Effector memory CD8-positive, alpha-beta T cell (primary cell): ENCODE data around the gene KIF24.

Source experiments
- ATAC-seq: fragments of 150-1000 bp; cut with Tn5 transposase; replicated peaks from 2 replicates; pipeline ENCODE4 v1.10.0; 2021; ENCODE audit warnings: mild to moderate bottlenecking, moderate library complexity
- DNase-seq, 3 experiments: peaks; one replicate each; pipeline ENCODE4 v3.0.0; 2021
- H3K27ac Mint-ChIP-seq, 2 donors: one replicate each; pipeline ENCODE4 v1.8.0; 2022; ENCODE audit warnings: mild to moderate bottlenecking in 2 of 2, mixed read lengths in 2 of 2, moderate library complexity in 2 of 2
- H3K27me3 Mint-ChIP-seq, 2 donors: one replicate each; pipeline ENCODE4 v1.8.0; 2022; ENCODE audit warnings: mixed read lengths in 2 of 2
- H3K36me3 Mint-ChIP-seq: one replicate; pipeline ENCODE4 v1.8.0; 2022; ENCODE audit warnings: mild to moderate bottlenecking, moderate library complexity, mixed read lengths; ENCODE audit not compliant: insufficient read depth
- H3K4me1 Mint-ChIP-seq, 2 donors: one replicate each; pipeline ENCODE4 v1.8.0; 2022; ENCODE audit warnings: low read depth in 2 of 2, mixed read lengths in 2 of 2
- H3K4me3 Mint-ChIP-seq, 2 donors: one replicate each; pipeline ENCODE4 v1.8.0; 2022; ENCODE audit warnings: mild to moderate bottlenecking in 2 of 2, mixed read lengths in 2 of 2, moderate library complexity in 2 of 2
- H3K9me3 Mint-ChIP-seq, 2 donors: one replicate each; pipeline ENCODE4 v1.8.0; 2022; ENCODE audit warnings: mixed read lengths in 2 of 2
- total RNA-seq, 9 experiments: gene quantifications; one replicate each; lab custom pipeline; 2026; lab: John Stamatoyannopoulos, UW

KIF24 gene
- 1.3 to 4.3 (median 2.5) reads per million in 9 experiments for total RNA-seq

DNA sequence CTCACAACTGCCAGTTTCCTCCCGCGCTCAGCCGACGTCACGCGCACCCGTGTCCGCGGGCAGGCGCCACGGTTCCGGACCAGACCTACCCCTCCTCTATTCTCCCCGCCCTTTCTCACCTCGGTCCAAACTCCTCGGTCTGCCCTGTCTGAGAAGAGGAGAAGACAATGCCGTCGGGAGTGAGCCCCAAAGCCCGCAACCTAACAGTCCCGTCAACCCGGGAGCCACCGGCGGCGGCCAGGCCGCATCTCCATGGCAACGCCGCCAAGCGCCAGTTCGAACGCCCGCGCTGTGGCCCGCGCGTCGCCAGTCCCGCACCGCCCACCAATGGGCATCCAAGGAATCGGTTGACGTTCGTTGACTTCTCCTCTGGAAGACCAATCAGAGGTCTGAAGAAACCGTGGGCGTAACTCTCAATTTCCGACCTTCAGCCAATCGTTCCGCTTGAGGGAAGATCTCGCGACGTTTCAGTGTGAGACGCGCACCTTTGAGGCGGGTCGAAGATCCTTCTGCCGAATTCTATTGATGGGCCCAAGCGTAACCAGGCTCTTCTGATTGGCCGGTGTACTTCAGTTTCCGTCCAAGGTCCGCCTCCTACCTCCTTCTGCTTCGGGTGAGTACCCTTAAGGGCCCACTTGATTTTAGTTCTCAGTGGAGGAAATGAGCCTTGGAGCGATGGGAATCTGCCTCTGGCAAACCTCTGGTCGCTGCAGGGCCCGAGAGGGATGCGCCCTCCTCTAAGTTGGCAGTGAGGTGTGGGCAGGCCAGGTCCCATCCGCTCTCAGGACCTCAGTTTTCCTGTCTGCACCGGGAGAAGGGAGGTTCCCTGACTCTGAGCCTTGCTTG, at the start of gene KIF24, which contains the start of gene NUDT2:
Gene KIF24, minus strand, starts transcription at position 282 of the 846 bp plus-strand sequence. CDS start 17,922 bp downstream, outside the sequence.
Gene NUDT2, plus strand, starts transcription at position 583 of the 846 bp plus-strand sequence. CDS start 9,471 bp downstream, outside the sequence.
- peak; percentile 89 for ATAC-seq
- Mint-ChIP-seq H3K4me3 (peak within 1 kb of the TSS; percentile 94 to 99), H3K36me3 (peaks cover 17% of the 10 kb centered on the region)

GRCh38 chr9:34378376-34379060, 49.5 kb upstream of the KIF24 start:
- Mint-ChIP-seq H3K4me3 (peak overlapping the region; percentile 83 to 90), H3K4me1 (peaks cover 30 to 43% of the 10 kb centered on the region in 2 donors), H3K9me3 (no peaks in the 10 kb centered on the region), H3K27ac (peak overlapping the region in 1 of 2 donors; percentile 57), H3K36me3 (peaks cover 18% of the 10 kb centered on the region), H3K27me3 (no peaks in the 10 kb centered on the region)
- no peak for ATAC-seq
- no peak for DNase-seq

More for the DNA sequence above, at the start of gene KIF24, which contains the start of gene NUDT2:
- peaks cover 21 to 22% of the 10 kb centered on the region in 2 donors for H3K4me1 Mint-ChIP-seq
- DNase-seq, result peak; percentile 92 to 95 (median 94)
- no peaks in the 10 kb centered on the region for H3K9me3 Mint-ChIP-seq
- peak within 1 kb of the TSS; percentile 92 to 98 for H3K27ac Mint-ChIP-seq
- no peaks in the 10 kb centered on the region for H3K27me3 Mint-ChIP-seq

GRCh38 chr9:34377404-34377746, 48.3 kb upstream of the KIF24 start:
- H3K36me3 Mint-ChIP-seq, result peaks cover 22% of the 10 kb centered on the region
- no peak for DNase-seq
- H3K4me1 Mint-ChIP-seq, result peaks cover 30 to 43% of the 10 kb centered on the region in 2 donors
- peak overlapping the region in 1 of 2 donors; percentile 0 for H3K27ac Mint-ChIP-seq
- H3K4me3 Mint-ChIP-seq, result peak overlapping the region; percentile 83 to 90
- no peaks in the 10 kb centered on the region for H3K9me3 Mint-ChIP-seq
- ATAC-seq, result no peak
- no peaks in the 10 kb centered on the region for H3K27me3 Mint-ChIP-seq

GRCh38 chr9:34376596-34377403, 47.7 kb upstream of the KIF24 start, which contains the start of gene MYORG:
MYORG (minus strand) TSS chr9:34376898; CDS start chr9:34372943, 3,955 bp downstream.
- peak within 1 kb of the TSS; percentile 83 to 90 for H3K4me3 Mint-ChIP-seq
- no peaks in the 10 kb centered on the region for H3K9me3 Mint-ChIP-seq
- H3K4me1 Mint-ChIP-seq, result peaks cover 30 to 43% of the 10 kb centered on the region in 2 donors
- peaks cover 22% of the 10 kb centered on the region for H3K36me3 Mint-ChIP-seq
- H3K27me3 Mint-ChIP-seq, result no peaks in the 10 kb centered on the region
- DNase-seq (peak; percentile 93 to 96 (median 96)), ATAC-seq (peak; percentile 78)
- peak within 1 kb of the TSS; percentile 0 to 80 for H3K27ac Mint-ChIP-seq

DNA sequence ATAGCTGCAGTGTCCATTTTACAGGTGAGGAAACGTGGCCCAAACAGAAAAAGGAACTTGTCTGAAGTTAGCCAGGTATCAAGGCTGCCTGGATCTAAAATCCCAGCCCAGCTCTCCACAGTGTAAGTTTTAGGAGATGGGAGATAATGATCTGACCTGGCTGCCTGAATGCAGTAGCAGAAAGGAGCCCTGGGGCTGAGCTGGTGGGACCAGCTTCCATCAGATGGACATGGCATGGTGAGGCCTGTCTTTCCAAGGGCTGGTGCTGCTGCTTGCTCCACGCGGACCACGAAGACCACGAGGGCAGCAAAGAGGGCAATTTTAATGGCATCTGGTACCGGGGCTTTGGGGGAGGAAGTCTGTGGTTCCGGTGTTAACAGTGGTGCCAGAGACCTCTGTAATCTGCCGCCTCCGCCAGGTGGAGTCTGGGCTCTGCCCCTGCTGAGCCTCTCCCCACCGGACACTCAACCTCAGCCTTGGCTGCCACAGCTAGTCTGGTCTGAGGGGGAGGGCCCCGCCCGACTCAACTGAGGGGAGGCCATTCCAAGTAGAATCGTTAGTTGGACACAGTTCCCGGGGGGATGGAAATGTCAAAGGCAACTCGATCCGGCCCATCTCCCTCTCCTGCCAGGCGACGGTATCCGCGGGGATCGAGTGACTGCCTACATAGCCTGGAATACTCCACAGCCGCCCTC, 47.0 kb upstream of the KIF24 start:
- H3K27ac Mint-ChIP-seq, result peak overlapping the region; percentile 0 to 80
- DNase-seq (peak; percentile 52 to 60 (median 54)), ATAC-seq (peak; percentile 50)
- H3K36me3 Mint-ChIP-seq, result peaks cover 18% of the 10 kb centered on the region
- H3K4me1 Mint-ChIP-seq, result peaks cover 30 to 38% of the 10 kb centered on the region in 2 donors
- H3K27me3 Mint-ChIP-seq, result no peaks in the 10 kb centered on the region
- H3K4me3 Mint-ChIP-seq, result peak overlapping the region; percentile 83 to 90
- no peaks in the 10 kb centered on the region for H3K9me3 Mint-ChIP-seq

DNA sequence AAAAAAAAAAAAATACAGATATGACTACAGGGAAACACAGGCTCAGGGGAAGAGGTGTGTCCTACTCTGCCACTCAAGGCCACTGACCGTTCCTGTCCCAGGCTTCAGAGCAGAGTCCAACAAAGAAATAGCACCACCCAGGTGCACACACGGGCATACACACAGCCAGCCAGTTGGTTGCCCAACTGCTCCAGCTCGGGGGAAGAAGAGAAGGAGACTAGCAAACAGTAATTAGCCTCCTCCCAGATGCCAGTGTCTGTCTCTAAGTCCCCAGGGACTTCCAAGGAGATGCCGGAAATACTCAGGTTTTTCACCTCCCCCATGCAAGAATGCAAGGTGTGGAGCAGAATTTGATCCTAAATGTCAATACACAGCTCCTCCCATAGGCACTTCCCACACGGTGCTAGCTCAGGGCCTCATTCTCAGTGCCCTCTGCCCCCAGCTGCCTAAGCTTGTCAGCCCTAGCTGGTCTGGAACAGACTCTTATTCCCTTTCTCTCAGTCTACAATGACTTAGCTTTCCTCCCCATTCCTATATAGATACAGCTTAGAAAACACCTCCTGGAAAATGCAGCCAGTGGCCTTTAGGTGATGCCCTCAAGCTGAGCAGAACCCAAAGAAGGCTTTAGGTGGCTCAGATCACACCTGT, 46.0 kb upstream of the KIF24 start:
- peak overlapping the region; percentile 0 to 80 for H3K27ac Mint-ChIP-seq
- ATAC-seq, result no peak
- H3K9me3 Mint-ChIP-seq, result no peaks in the 10 kb centered on the region
- DNase-seq, result no peak
- peaks cover 27 to 31% of the 10 kb centered on the region in 2 donors for H3K4me1 Mint-ChIP-seq
- H3K27me3 Mint-ChIP-seq, result no peaks in the 10 kb centered on the region
- peaks cover 19% of the 10 kb centered on the region for H3K36me3 Mint-ChIP-seq
- H3K4me3 Mint-ChIP-seq, result peak overlapping the region in 1 of 2 donors; percentile 83

DNA sequence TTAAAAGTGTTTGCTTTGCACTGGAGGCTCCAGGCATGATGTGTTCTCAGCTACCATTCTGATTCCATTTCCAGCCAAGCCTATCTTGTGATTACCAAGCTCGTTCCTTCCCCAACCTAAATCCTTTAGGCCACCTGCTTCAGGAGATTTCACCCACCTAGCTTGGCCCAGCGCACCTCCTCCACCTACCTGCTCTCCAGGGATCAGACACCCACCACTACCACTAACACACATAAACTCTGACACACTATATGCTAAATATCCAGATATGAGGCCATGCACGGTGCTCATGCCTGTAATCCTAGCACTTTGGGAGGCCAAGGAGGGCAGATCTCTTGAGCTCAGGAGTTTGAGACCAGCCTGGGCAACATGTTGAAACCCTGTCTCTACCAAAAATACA, 45.3 kb upstream of the KIF24 start:
- H3K27me3 Mint-ChIP-seq, result no peaks in the 10 kb centered on the region
- no peaks in the 10 kb centered on the region for H3K9me3 Mint-ChIP-seq
- H3K4me1 Mint-ChIP-seq, result peaks cover 20 to 24% of the 10 kb centered on the region in 2 donors
- no peak overlapping the region for H3K4me3 Mint-ChIP-seq
- peak overlapping the region in 1 of 2 donors; percentile 5 for H3K27ac Mint-ChIP-seq
- DNase-seq (no peak), ATAC-seq (no peak)
- H3K36me3 Mint-ChIP-seq, result peaks cover 21% of the 10 kb centered on the region

- H3K4me1 Mint-ChIP-seq, result peaks cover 16 to 22% of the 10 kb centered on the region in 2 donors
- H3K9me3 Mint-ChIP-seq, result no peaks in the 10 kb centered on the region
- H3K27ac Mint-ChIP-seq, result no peak overlapping the region
- ATAC-seq, result no peak
- no peak overlapping the region for H3K4me3 Mint-ChIP-seq
- DNase-seq, result no peak
- H3K27me3 Mint-ChIP-seq, result no peaks in the 10 kb centered on the region
- H3K36me3 Mint-ChIP-seq, result peaks cover 19% of the 10 kb centered on the region
Observed at GRCh38 chr9:34373749-34374148, 44.7 kb upstream of the KIF24 start.

- Mint-ChIP-seq H3K9me3 (no peaks in the 10 kb centered on the region), H3K27me3 (no peaks in the 10 kb centered on the region), H3K4me3 (no peak overlapping the region), H3K36me3 (peaks cover 16% of the 10 kb centered on the region), H3K27ac (no peak overlapping the region), H3K4me1 (peaks cover 16 to 18% of the 10 kb centered on the region in 2 donors)
- DNase-seq (no peak), ATAC-seq (no peak)
Observed at GRCh38 chr9:34372467-34373011, 43.5 kb upstream of the KIF24 start.

GRCh38 chr9:34371886-34372466, 42.9 kb upstream of the KIF24 start:
- no peak for DNase-seq
- H3K27me3 Mint-ChIP-seq, result no peaks in the 10 kb centered on the region
- no peaks in the 10 kb centered on the region for H3K9me3 Mint-ChIP-seq
- peaks cover 14% of the 10 kb centered on the region for H3K36me3 Mint-ChIP-seq
- no peak overlapping the region for H3K4me3 Mint-ChIP-seq
- no peak overlapping the region for H3K27ac Mint-ChIP-seq
- peaks cover 14% of the 10 kb centered on the region in 2 donors for H3K4me1 Mint-ChIP-seq
- no peak for ATAC-seq

DNA sequence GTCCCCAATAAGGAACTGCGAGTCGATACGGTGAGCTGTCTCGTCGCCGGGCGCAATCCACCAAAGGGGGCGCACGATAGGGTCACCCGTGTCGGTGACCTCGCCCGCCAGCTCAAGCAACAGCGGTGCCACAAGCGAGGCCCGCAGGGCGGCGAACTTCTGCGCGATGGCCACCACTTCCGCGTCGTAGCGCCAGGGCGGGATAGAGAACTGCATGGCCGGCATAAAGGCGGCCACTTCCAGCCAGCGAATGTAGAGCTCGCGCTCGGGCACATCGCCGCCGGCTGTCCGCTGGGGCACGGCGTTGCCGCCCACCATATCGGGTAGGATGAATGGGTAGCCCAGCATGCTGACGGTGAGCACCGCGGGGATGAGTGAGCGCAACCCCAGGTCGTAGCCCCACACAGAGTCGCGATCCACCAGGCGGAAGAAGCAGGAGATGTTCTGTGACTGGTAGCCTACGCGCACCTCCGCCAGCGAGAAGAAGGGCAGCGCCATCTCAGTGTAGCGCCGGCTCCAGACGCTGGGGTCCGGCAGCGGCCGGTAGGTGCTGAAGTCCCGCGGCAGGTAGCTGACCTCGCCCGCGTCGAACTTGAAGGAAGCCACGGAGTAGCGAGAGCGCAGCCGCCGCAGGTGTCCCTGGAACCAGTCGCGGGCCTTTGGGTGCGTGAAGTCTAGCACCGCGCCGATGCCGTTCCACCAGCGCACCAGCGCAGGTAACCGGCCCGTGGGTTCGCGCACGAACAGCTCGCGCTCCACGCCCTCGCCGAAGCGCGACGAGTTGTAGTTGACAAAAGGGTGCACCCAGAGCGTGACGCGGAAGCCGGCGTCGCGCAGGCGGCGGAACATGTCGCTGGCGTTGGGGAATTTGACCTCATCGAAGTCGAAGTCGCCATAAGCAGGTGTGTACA, 42.2 kb upstream of the KIF24 start:
- Mint-ChIP-seq H3K36me3 (peaks cover 10% of the 10 kb centered on the region), H3K4me3 (peak overlapping the region; percentile 35 to 72), H3K9me3 (no peaks in the 10 kb centered on the region), H3K4me1 (peaks cover 10 to 11% of the 10 kb centered on the region in 2 donors), H3K27me3 (no peaks in the 10 kb centered on the region), H3K27ac (no peak overlapping the region)
- DNase-seq, result peak in 2 of 3 experiments; percentile 42
- ATAC-seq, result peak; percentile 81
